Thyroid gland (tissue), 4 donors: ENCODE measurements around the gene LUZP4. TPM values are rescaled to one million over a fixed set of nuclear protein-coding genes. Genes with fewer than 3 reads are reported as not detected.

Experiments used
- DNase-seq, 2 donors: peaks; one replicate each; pipeline ENCODE4 v3.0.0-alpha.2; 2019
- H3K27ac ChIP-seq, 3 donors: fragments of 200-600 bp; sonication (generic); 1 replicate in 2 of 3; 2 replicates in 1 of 3; pipeline ENCODE4 v1.5.1; 2016 to 2019; ENCODE audit warnings: mild to moderate bottlenecking in 1 of 3, moderate library complexity in 1 of 3
- H3K27me3 ChIP-seq: fragments of 200-600 bp; sonication (generic); one replicate; pipeline ENCODE4 v1.5.1; 2019
- H3K36me3 ChIP-seq, 2 donors: fragments of 200-600 bp; sonication (generic); one replicate each; pipeline ENCODE4 v1.5.1; 2016 to 2019
- H3K4me1 ChIP-seq, 2 donors: fragments of 200-600 bp; sonication (generic); one replicate each; pipeline ENCODE4 v1.5.1; 2017 to 2019
- H3K4me3 ChIP-seq, 3 donors: fragments of 200-600 bp; sonication (generic); replicated peaks in 1 of 3; 1 replicate in 2 of 3; 2 replicates in 1 of 3; pipeline ENCODE4 v1.5.1; 2016; ENCODE audit warnings: mild to moderate bottlenecking in 1 of 3
- H3K9me3 ChIP-seq: fragments of 200-600 bp; sonication (generic); one replicate; pipeline ENCODE4 v1.5.1; 2017
- CTCF ChIP-seq, 6 experiments: fragments of 200-600 bp in 3 of 6; fragments of 450-650 bp in 3 of 6; sonication (generic) in 3 of 6; IDR thresholded peaks; one replicate each; pipeline ENCODE4 v1.5.1; 2016 to 2019; ENCODE audit warnings: antibody characterized with exemption in 6 of 6, mild to moderate bottlenecking in 2 of 6, inconsistent platforms in 1 of 6, moderate library complexity in 1 of 6
- POLR2A ChIP-seq, 2 donors: fragments of 450-650 bp; IDR thresholded peaks; one replicate each; pipeline ENCODE4 v1.6.1; 2017; ENCODE audit warnings: antibody characterized with exemption in 2 of 2, mild to moderate bottlenecking in 2 of 2, moderate library complexity in 1 of 2
- WGBS, 2 donors: methylation state at CpG; one replicate each; pipeline ENCODE4 v1.1.5; 2017; 5-methylcytosine and 5-hydroxymethylcytosine counted together
- intact Hi-C: fragments of 100-400 bp; cut with DNase I; formaldehyde crosslinking; loops from one replicate; pipeline ENCODE4 v1.15.1; 2023
- total RNA-seq, 4 donors: library from RNA; depleted of rRNA; stranded (reverse); fragments of >200 nt; gene quantifications; one replicate each; pipeline ENCODE4 v1.2.3, GENCODE V29; 2016

Gene LUZP4
- total RNA-seq, 4 donors from 2014 or later: not detected

- H3K27me3 ChIP-seq: no peaks in the 10 kb centered on the region
- peaks cover 4 to 12% of the 10 kb centered on the region in 2 donors for H3K4me1 ChIP-seq
- 31 to 44% methylated on average over 4 of the region's 4 CpGs for WGBS, 2 donors
- H3K9me3 ChIP-seq: no peaks in the 10 kb centered on the region
- H3K27ac ChIP-seq: peak overlapping the region; percentile 68 to 80 (median 80)
- no peak overlapping the region for H3K4me3 ChIP-seq
- no peaks in the 10 kb centered on the region for H3K36me3 ChIP-seq
- intact Hi-C loops: no loop called here
- peak; percentile 58 to 59 for DNase-seq
- TF ChIP-seq CTCF (IDR thresholded peaks at IDR 0.05): no peak
- peak in 1 of 2 donors; percentile 21 for TF ChIP-seq POLR2A (IDR thresholded peaks at IDR 0.05)
Measured at GRCh38 chrX:115332832-115333231, 43.3 kb downstream of the LUZP4 start.

- intact Hi-C loops: no loop called here
- no peaks in the 10 kb centered on the region for H3K27me3 ChIP-seq
- no peaks in the 10 kb centered on the region for H3K9me3 ChIP-seq
- H3K4me3 ChIP-seq: no peak overlapping the region
- peak overlapping the region; percentile 42 to 80 (median 62) for H3K27ac ChIP-seq
- WGBS, 2 donors: 82 to 88% methylated on average over 6 of the region's 6 CpGs
- DNase-seq: no peak
- peaks cover 4 to 12% of the 10 kb centered on the region in 2 donors for H3K4me1 ChIP-seq
- H3K36me3 ChIP-seq: no peaks in the 10 kb centered on the region
- no peak for TF ChIP-seq POLR2A (IDR thresholded peaks at IDR 0.05)
- TF ChIP-seq CTCF (IDR thresholded peaks at IDR 0.05): no peak
Measured at GRCh38 chrX:115333446-115333845, 43.9 kb downstream of the LUZP4 start.

- TF ChIP-seq POLR2A (IDR thresholded peaks at IDR 0.05): no peak
- no peak for TF ChIP-seq CTCF (IDR thresholded peaks at IDR 0.05)
- 66 to 71% methylated on average over 4 to 5 of the region's 5 CpGs for WGBS, 2 donors
- Histone ChIP-seq H3K4me1 (peaks cover 0 to 6% of the 10 kb centered on the region in 2 donors), H3K36me3 (no peaks in the 10 kb centered on the region), H3K4me3 (no peak overlapping the region), H3K9me3 (no peaks in the 10 kb centered on the region), H3K27ac (no peak overlapping the region), H3K27me3 (no peaks in the 10 kb centered on the region)
- intact Hi-C loops: no loop called here
- DNase-seq: no peak
Measured at GRCh38 chrX:115337491-115338144, 48.1 kb downstream of the LUZP4 start.

GRCh38 chrX:115339441-115340025 lies 50.0 kb downstream of the LUZP4 start:
- TF ChIP-seq CTCF (IDR thresholded peaks at IDR 0.05) (no peak), POLR2A (IDR thresholded peaks at IDR 0.05) (no peak)
- Histone ChIP-seq H3K9me3 (no peaks in the 10 kb centered on the region), H3K27me3 (no peaks in the 10 kb centered on the region), H3K36me3 (no peaks in the 10 kb centered on the region), H3K4me3 (no peak overlapping the region), H3K4me1 (peaks cover 4 to 8% of the 10 kb centered on the region in 2 donors), H3K27ac (no peak overlapping the region)
- WGBS, 2 donors: 49 to 67% methylated on average over 3 of the region's 3 CpGs
- intact Hi-C loops: no loop called here
- peak; percentile 15 to 27 for DNase-seq

GRCh38 chrX:115341421-115341820 lies 51.9 kb downstream of the LUZP4 start:
- DNase-seq: no peak
- intact Hi-C loops: no loop called here
- Histone ChIP-seq H3K27me3 (no peaks in the 10 kb centered on the region), H3K36me3 (no peaks in the 10 kb centered on the region), H3K9me3 (no peaks in the 10 kb centered on the region), H3K4me1 (peaks cover 11 to 24% of the 10 kb centered on the region in 2 donors), H3K4me3 (no peak overlapping the region), H3K27ac (peak overlapping the region; percentile 25 to 74 (median 27))
- TF ChIP-seq CTCF (IDR thresholded peaks at IDR 0.05) (no peak), POLR2A (IDR thresholded peaks at IDR 0.05) (no peak)
- 83 to 95% methylated on average over 1 of the region's 1 CpG for WGBS, 2 donors
